Measurements from ENCODE around the gene ARHGEF33. TPM values are rescaled to one million over a fixed set of nuclear protein-coding genes. Genes with fewer than 3 reads are reported as not detected.

ARHGEF33 gene
- total and polyA plus RNA-seq, 2 of the 8 experiments (the other 6 are each of a cell fraction or from before 2014, with no cell fraction given) = 0.09 to 0.95 TPM

GRCh38 chr2:39007875-39008504 lies 118.3 kb downstream of the ARHGEF33 start:
- Histone ChIP-seq H2AK5ac (ENCODE audit: low read depth, low read length) (no peak overlapping the region), H3K18ac (ENCODE audit: extremely low read depth, low read length) (no peak overlapping the region), H3K4me3 (ENCODE audit: extremely low read depth in 1 of 4, insufficient read depth in 2 of 4, low read depth in 3 of 4, low read length in 4 of 4) (no peak overlapping the region), H2BK15ac (ENCODE audit: low read length) (no peak overlapping the region), H3K14ac (ENCODE audit: insufficient read length) (no peak overlapping the region), H2BK12ac (ENCODE audit: low read depth, low read length) (no peak overlapping the region), H3K4ac (replicated peaks; ENCODE audit: insufficient read length, low read depth, low read length) (no peak overlapping the region), H2BK20ac (ENCODE audit: low read length) (no peak overlapping the region), H4K91ac (replicated peaks; ENCODE audit: insufficient read length, low read length) (no peak overlapping the region), H2AFZ (ENCODE audit: low read length) (no peak overlapping the region), H3K9ac (replicated peaks in 1 of 4; ENCODE audit: extremely low read depth in 1 of 4, low read depth in 3 of 4, low read length in 3 of 4) (no peak overlapping the region), H3K79me1 (ENCODE audit: low read depth, low read length) (no peaks in the 10 kb centered on the region), H3K23me2 (ENCODE audit: low read depth, low read length) (no peaks in the 10 kb centered on the region), H2BK5ac (ENCODE audit: low read depth, low read length) (no peak overlapping the region), H3K27ac (ENCODE audit: low read depth, low read length) (no peak overlapping the region), H3K79me2 (ENCODE audit: control insufficient read depth in 1 of 2, insufficient read depth in 2 of 2, low read length in 2 of 2) (no peaks in the 10 kb centered on the region), H3K23ac (ENCODE audit: insufficient read length) (no peak overlapping the region), H3K56ac (replicated peaks; ENCODE audit: insufficient read length, low read depth, low read length) (no peak overlapping the region), H3K4me1 (replicated peaks in 1 of 4; ENCODE audit: control insufficient read depth in 3 of 4, insufficient read depth in 4 of 4, low read length in 3 of 4) (peaks cover 0 to 3% (median 0%) of the 10 kb centered on the region in 4 experiments; a peak in 1 of 7 replicates), H4K5ac (ENCODE audit: insufficient read length, low read depth, low read length) (no peak overlapping the region), H3K4me2 (ENCODE audit: insufficient read depth in 1 of 2, low read depth in 2 of 2, low read length in 2 of 2) (no peak overlapping the region), H3K27me3 (replicated peaks in 1 of 4; ENCODE audit: control insufficient read depth in 3 of 4, extremely low read depth in 1 of 4, insufficient read depth in 3 of 4, low read length in 3 of 4) (no peaks in the 10 kb centered on the region), H3K9me3 (ENCODE audit: insufficient read depth in 2 of 2, low read depth in 1 of 2, low read length in 1 of 2) (no peaks in the 10 kb centered on the region), H4K20me1 (replicated peaks in 1 of 2; ENCODE audit: control insufficient read depth in 1 of 2, insufficient read depth in 2 of 2, low read length in 2 of 2) (no peaks in the 10 kb centered on the region), H4K8ac (ENCODE audit: extremely low read depth, insufficient read depth, low read length) (no peak overlapping the region; the same call in 1 of the 2 replicates), H2BK120ac (replicated peaks; ENCODE audit: low read depth, low read length) (no peak overlapping the region), H3K36me3 (ENCODE audit: control insufficient read depth in 2 of 4, insufficient read depth in 4 of 4, low read length in 3 of 4) (peaks cover 0 to 36% (median 8%) of the 10 kb centered on the region in 4 experiments; a peak in 4 of 8 replicates)
- POLR2A ChIA-PET (ENCODE audit: partially characterized antibody) = interaction anchor here (0.9 kb wide), 1 partner anchor 256 kb away, joined by 3 read pairs; the partner anchor contains the start of gene SRSF7
- CTCF ChIA-PET (ENCODE audit: partially characterized antibody) = interaction anchor here (1.0 to 2.0 kb wide), 8 partner anchors 9 to 221 kb away, joined by 3 to 14 read pairs (median 4); no protein-coding TSS in a partner anchor
- TF ChIP-seq, protein P1, sequence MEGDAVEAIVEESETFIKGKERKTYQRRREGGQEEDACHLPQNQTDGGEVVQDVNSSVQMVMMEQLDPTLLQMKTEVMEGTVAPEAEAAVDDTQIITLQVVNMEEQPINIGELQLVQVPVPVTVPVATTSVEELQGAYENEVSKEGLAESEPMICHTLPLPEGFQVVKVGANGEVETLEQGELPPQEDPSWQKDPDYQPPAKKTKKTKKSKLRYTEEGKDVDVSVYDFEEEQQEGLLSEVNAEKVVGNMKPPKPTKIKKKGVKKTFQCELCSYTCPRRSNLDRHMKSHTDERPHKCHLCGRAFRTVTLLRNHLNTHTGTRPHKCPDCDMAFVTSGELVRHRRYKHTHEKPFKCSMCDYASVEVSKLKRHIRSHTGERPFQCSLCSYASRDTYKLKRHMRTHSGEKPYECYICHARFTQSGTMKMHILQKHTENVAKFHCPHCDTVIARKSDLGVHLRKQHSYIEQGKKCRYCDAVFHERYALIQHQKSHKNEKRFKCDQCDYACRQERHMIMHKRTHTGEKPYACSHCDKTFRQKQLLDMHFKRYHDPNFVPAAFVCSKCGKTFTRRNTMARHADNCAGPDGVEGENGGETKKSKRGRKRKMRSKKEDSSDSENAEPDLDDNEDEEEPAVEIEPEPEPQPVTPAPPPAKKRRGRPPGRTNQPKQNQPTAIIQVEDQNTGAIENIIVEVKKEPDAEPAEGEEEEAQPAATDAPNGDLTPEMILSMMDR (IDR thresholded peaks at IDR 0.05; ENCODE audit: control extremely low read depth in 1 of 3, insufficient read depth in 1 of 3, low read depth in 1 of 3, low read length in 3 of 3) = peak in 1 of 3 experiments; percentile 19; a peak in 1 of 4 replicates
- TF ChIP-seq POLR2A (IDR thresholded peaks at IDR 0.05; ENCODE audit: control extremely low read depth in 1 of 2, low read depth in 2 of 2, low read length in 2 of 2) = no peak
- DNase-seq (ENCODE audit: low read depth in 1 of 2, low spot score in 2 of 2) = no peak
- FAIRE-seq = no peak
- WGBS, 2 experiments (ENCODE audit: extremely low coverage in 1 of 2, insufficient coverage in 1 of 2, insufficient read length in 1 of 2, insufficient replicate concordance in 2 of 2, low coverage in 1 of 2, low lambda C conversion rate in 2 of 2, missing lambda C conversion rate in 1 of 2) = 72% methylated on average over 5 of the region's 5 CpGs; no CpG with 5 or more reads in 1 of the 2 experiments
